GM19463 (cell line): ENCODE results near the gene COPB2.

ENCODE experiments used
- ATAC-seq: cut with Tn5 transposase; IDR thresholded peaks from one replicate; pipeline ENCODE4 v1.9.1; 2021; ENCODE audit warnings: mild to moderate bottlenecking, moderate library complexity; ENCODE audit not compliant: unreplicated experiment

COPB2 gene

DNA sequence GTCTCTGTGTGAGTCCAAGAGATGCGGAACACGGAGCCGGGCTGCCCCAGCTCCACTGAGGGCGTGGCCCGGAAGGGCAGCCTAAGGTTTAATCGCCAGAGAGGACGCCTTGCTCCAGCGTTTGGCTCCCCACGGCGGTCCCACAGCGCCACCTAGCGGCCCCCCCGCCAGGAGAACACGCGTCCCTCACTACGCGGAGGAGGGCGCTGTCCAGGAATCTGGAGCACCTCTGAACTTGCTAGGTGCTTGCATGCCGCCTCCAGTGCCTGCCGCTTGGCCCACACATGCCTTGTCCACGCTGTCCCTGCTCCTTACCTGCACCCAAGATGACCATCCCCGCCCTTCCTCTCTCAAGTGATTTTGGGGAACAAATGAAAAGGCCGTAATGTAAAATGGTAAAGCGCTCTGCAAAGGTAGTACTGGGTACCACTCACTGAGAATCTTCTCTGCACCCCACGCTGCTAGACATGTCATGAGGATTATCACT, 60.0 kb downstream of the COPB2 start:
- ATAC-seq = peak; percentile 96

DNA sequence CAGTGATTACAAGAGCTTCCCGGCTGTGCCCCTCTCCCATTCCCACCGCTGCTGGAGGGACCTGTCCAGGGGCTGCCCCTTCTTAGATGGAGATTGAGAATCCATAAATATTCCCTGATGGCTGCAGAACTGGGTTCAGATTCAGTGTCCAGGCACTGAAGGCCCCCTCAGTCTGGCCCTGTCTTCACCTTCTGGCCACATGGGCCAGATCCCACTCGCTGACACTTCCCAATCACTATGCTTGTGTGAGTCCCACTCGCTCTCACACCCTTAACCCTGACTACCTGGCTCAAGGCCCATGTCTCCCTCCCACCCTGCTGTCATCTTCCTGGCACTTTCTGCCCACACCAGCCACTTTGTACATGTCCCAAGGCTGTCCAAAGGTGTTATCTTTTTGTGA, 61.1 kb downstream of the COPB2 start:
- no peak for ATAC-seq

DNA sequence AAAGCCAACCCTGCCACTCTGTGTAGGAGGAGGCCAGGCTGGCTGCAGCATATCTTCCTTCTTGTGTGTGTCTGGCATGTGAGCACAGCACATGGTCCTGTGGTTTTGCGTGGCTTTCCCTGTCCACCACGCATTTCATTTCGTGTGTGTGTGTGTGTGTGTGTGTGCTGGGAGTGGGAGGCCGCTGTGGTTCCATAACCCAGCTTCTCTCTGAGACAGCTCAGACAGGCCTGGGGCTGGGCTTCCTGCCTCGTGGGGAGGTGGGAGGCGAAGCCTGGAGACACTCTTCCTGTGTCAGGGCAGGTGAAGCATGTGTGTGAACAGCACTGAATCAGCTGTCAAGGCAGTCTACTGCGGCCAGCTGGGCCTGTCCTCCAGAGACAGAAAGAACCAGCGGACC, 61.6 kb downstream of the COPB2 start:
- ATAC-seq = no peak

DNA sequence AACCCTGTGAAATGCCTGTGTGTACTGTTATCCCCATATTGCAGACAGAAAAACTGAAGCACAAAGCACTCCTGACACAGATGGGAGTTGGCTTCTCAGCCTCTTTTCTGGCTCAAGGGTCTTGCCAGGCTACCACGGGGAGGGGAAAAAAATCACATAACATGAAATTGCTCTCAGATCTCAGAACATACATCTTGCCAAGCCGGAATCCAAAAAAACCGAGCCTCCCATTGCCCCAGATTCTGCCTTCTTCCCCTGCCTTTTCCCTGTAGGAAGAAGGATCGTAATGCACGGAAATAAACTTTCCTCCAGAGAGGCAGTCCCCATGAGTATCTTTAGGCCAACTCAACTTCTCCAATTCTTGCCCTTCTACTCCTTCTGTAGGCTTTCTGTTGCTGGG, 62.2 kb downstream of the COPB2 start:
- ATAC-seq = no peak

DNA sequence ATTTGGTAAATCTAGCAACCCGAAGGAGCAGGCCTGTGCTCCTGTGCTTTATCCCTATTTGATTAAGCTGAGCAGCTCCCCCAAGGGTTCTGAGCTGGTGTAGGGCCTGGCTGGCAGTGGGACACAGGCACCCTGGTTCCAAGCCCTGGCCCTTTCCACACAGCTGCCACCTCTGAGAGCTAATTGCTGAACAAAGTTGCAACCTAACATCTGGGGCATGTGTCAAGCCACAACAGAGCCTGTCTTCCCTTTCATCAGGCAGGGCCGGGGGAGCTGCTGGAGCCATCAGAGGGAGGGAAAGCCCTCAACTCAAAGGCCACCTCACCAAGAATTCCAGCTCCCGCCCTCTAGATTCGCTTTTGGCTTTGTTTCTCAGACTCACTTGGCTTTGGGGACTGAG, 62.7 kb downstream of the COPB2 start:
- no peak for ATAC-seq

DNA sequence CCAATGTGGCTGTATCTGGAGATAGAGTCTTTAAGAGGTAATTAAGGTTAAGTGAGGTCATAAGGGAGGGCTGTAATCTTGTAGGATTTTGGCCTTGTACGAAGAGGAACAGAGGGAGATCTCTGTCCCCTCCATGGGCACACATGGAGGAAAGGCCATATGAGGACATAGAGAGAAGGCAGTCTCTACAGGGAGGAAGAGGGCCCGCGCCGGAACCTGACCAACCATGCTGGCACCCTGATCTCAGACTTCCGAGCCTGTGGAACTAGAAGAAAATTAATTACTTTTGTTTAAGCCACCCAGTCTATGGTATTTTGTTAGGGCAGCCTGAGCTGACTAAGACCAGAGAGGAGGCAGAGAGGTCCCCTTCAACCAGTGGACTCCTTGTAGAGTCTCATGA, 63.3 kb downstream of the COPB2 start:
- ATAC-seq = no peak

DNA sequence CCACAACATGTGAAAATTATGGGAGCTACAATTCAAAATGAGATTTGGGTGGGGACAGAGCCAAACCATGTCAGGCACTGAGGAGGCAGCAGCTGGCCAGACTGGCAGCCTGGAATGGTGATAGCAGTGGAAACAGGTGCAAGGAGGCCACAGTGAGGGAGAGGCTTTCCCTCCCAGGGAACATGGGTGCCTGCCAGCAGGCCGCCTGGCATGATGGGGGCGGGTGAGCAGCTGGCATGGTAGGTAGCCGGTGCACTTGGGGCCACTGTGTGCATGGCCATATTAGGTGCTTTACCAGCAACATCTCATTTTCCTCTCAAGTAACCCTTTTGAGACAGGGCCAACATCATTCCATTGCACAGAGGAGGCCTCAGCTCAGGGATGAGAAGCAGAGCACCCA, 63.9 kb downstream of the COPB2 start:
- ATAC-seq = no peak

DNA sequence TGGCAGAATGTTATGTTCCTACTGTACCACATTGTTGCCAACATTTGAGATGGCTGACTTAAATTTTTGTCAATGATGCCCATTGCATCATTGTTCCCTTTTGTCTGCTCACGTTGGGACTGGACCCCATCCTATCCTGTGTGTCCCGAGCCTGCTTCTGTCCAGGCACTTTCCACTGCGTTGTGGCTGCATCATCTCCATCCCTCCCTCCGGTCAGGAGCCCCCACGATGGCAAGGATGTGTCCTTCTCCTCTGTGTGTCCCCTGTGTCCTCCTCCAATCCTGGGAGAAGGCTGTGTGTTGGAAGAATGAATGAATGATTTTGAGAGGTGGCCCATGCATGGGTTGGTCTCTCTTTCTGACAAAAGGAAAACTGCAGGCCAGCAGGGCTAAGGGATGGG, 65.0 kb downstream of the COPB2 start:
- ATAC-seq = no peak

DNA sequence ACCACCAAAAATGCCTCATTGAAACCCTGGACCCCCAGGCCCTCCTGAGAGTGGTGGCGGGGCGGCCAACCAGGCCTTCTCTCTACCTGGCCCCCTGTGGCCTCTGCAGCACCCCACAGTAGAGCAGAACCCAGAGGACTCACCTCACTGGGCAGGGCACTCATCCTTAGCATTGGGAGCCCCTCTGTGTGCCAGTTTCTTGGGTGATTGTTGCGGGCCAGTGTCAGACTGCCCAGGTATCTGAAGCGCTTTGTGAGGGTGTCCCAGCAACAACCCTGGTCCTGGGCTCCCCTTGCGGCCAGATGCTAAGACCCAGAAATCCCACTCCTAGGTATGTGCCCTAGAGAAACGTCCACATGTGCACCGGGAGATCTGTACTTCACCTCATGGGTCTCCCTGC, 66.3 kb downstream of the COPB2 start:
- ATAC-seq = no peak

DNA sequence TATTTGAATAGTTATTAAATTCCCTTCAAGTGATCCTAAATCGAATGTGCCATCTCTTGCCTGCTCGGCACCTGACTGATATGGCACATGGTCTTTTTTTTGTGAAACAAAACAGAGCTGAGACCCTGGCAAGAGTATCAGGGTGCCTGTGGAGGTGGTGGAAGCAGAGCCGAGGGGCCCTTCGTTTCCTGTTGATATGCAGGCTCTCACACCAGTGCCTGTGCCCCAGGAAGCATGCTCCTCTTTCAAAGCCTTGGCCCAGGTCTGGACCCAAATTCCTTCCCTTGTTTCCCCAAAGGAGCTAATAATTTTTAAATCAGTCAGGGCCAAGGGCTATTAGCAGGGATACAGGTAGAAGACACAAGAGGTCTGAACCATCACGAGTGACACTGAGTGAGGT, 67.1 kb downstream of the COPB2 start:
- no peak for ATAC-seq

DNA sequence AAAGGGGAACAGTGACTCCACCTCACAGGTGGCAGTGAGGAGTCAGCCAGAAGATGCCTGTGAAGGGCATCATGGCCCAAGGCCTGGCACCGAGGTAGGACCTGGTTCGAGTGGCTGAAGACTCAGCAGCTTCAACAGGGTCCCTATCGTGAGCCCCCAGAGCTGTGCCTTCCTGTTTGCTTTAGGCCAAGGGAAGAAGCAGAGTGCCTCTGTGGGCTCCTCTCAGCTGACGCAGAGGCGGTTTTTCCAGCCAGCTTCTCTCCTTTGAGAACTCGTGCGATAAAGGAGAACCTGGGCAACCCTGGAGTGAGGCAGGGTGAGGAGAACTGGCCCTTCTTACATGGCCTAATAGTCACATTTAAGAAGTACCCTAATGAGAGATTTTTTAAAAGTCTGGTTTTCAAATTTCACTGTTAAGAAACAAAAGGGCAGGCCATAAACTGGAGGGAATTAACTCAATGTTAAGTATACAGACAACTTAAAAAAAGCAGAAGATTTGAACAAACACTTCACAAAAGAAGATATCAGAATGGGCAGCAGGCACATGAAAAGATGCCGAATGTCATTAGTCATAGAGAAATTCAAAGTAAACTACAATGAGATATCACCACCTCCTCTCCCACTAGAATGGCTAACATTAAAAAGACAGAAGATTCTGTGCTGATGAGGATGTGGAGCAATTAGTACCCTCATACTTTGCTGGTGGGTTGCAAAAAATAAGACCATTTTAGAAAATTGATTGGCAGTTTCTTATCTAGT, 68.7 kb downstream of the COPB2 start:
- no peak for ATAC-seq

DNA sequence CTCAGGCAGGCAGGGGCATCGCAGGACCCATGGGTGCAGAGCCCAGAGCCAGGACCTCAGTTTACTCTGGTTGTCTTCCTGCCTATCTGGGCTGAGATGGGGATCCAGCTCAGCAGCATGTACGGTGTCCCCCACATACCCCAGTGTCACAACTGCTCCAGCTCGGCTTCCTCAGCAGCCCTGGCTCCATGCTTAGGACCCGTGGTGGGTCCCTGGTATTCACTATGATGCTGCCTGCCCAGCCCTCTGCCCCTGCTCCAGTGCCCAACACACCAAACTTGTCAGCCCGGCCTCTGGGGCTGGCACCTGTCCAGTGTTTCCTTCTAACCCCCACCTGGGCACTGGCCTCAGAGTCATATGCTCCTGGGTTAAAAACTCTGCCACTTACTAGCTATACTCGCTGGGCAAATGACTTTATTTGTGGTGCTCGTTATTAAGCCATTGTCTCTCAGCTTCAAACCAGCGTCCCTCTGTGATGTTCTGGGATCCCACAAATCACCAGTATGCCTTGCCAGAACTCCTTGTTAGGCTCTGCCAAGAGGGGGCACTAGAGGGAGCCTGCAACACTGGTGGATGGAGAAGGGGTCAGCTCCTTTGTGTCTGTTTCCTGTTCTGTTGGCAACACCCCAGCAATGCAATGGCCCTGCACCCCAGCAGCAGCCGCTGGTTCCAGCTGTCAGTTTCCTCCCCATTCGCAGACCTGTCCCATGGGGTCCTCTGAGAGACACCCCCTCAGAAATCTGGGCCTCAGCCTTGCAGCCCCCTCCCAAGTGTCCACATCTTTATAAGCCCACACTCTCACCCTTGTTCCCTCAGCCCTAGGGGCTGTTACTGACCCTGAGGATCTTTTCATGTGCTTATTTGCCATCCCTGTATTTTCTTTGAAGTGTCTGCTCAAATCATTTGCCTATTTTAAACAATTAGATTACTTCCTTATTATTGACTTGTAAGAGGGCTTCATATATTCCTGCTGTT, 69.7 kb downstream of the COPB2 start:
- no peak for ATAC-seq

DNA sequence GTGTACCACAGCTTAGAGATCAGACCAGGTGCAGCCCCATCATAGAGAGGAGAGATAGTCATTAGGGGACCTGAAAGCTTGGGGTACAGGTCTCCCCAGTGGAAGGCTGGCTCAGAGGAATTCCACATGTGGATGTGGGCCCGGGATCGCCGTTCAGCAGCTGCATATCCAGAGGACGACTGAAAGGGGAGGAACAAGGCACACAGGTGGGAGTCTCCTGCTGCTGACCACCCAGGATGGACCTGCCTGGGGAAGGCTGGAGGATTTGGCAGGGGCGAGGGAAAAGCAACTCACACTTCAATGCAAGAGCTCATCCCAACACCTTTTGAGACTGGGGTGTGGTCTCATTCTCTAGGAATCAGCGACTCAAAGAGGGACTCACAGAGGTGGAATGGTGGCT, 70.6 kb downstream of the COPB2 start:
- ATAC-seq = no peak

DNA sequence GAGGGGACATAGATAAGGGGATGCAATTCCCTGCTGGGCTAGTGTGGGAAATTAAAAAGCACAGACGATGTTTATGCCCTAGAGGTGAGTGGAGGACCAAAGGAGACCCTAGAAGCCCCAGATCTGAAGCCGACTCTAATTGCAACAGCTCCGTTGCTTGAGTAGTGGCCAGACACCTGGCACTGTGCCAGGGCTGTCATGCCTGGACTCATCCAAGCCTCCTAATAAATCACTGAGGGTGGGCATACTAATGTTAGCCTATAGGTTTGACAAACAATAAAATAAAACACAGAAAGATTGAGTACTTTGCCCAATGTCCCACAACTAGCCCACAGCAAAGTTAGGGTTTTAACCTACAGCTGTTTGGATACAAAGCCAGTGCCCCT, 71.0 kb downstream of the COPB2 start:
- ATAC-seq = no peak

DNA sequence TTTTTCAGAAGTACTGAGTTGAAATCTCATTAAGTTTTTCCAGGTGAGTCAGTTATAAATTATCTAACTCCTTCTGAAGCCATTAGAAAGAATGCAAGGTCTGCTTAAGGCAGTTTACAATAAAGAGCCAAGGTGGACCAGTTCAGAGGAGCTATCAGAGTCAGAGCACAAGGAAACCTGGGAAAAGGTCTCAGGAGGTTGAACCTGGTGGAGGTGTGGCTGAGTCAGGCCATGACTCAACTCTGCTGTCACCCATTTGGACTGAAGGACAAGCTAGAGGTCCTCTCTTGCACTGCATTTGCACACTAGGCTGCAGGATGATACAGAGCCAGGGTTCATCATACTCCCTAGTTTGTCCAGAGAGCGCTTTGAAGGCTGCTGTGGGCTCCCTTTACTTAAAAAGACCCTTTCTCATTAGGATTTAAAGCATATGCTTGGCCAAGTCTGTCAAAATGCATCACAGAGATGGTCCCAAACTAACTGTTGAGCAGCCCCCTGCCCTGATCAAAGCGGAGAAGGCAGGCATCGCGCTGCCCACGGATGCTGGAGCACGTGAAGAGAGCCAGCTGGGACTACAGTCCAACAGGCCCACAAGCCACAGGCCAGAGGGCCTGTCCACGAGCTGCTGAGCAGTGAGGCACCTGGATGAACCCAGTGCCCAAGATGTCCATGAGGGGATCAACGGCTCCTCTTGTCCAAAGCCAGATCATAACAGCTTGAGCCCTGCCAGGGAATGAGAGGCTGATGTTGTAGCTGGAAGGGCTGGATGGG, 71.6 kb downstream of the COPB2 start:
- ATAC-seq = no peak

DNA sequence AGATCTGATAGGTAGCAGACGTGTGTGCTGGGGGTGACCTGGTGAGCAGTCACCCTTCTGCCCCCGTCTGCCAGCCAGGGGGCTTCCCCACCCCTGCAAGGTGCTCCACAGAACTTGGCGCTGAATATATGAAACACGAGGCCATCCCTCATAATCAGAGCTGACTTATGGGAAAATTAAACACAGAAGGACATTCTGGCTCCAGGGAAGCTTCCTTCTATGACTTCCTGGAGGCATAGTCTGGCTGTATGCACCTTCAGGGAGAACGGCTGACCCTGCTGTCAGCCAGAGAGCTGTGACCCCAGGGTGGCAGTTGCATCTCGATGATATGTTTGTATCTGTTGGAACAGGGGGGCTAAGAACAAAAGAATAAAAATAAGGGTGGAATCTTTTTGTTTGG, 72.2 kb downstream of the COPB2 start:
- no peak for ATAC-seq

DNA sequence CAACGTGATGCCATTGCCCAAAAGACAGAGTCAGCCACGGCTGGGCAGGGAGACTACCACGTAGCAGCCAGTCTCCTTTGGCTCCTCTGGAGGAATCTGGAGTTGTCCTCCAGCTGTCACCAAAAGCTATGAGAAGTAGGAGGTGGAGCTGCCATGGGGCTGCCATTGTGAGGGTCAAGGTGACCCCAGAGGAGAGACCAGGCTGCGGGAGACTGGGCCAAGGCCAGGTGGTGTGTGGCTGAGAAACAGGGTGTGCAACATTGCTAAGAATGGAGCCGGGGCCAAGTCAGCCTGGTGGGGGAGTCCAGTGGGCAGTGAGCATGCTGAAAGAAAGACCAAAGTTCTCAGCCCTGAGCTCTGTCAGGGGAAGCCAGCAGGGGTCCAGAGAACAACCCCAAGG, 75.5 kb downstream of the COPB2 start:
- no peak for ATAC-seq

DNA sequence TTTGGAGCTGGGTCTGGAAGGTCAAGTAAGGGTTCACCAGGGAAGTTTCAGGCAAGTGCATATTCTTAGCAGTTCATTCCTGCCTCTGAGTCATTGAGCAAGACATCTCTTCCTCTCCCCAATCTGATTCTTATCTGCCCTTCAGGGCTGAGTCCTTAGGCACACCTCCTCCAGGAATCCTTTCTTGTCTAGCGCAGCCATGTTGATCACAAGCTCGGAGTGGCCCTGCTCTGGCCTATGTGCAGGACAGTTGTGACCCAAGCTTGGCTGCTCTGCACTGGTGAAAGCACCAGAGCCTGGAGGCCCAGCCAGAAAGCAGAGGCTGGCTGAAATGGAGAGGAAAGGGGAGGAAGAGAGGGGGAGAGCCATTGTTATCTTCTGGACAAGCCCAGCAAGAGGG, 76.5 kb downstream of the COPB2 start:
- ATAC-seq = no peak

DNA sequence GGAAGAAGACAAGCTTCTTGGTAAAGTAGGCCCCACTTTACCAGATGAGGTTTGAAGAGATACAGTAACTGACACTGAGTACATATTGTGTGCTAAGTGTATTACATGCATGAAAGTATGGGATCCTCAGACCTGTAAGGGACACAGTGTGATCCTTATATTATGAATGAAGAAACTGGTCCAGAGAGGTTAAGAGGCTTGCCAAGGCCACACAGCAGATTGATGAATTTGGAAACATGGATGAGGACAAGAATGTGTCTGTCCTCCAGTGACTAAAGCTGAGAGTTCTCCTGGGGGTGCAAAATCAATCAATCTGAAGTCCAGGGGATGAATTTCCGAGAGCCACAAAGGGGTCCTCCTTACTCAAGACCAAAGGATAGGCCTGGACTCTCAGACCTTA, 77.0 kb downstream of the COPB2 start:
- ATAC-seq = no peak

DNA sequence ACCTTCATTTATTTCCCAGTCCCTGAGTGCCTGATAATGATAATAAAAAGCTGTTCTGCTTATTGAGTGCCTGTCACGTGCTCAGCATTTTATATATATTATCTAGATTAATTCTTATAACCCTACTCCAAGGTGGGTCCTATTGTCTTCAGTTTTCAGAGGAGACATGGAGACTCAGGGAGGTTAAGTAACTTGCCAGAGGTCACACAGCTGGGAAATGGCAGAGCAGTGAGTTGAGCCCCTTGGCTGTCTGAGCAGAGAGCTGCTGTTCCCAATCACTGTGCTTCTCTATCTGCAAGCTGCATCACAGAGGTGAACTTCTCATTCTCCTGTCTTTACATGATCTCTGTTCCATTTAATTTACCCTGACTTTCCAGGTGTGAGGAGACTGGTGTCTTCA, 77.9 kb downstream of the COPB2 start:
- no peak for ATAC-seq

DNA sequence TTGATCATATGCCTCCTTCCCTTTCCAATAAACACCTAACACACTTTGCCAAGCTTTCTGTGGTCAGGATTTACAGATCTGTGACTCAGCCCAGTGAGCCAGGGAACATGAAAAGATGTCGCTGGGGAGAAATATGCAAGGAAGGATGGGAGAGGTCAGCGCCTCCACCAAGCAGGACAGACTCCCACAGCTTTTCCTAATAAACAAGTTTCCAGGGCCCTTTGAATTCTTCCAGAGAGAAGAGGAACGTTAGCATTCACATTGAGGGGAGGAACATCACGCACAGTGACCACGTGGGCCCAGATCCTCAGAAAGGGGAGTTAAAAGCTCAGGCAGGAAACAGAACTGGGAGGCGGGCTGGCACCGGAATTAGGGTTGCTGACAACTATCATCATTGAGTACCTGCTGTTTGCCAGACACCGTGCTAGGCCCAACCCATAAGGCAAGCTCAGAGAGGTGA, 78.9 kb downstream of the COPB2 start:
- ATAC-seq = no peak
